Measurements from ENCODE around the gene PARD3B. TPM values are rescaled to one million over a fixed set of nuclear protein-coding genes. Genes with fewer than 3 reads are reported as not detected.

PARD3B gene
- total RNA-seq, 1 donor from 2014 or later: 6.8 TPM

DNA sequence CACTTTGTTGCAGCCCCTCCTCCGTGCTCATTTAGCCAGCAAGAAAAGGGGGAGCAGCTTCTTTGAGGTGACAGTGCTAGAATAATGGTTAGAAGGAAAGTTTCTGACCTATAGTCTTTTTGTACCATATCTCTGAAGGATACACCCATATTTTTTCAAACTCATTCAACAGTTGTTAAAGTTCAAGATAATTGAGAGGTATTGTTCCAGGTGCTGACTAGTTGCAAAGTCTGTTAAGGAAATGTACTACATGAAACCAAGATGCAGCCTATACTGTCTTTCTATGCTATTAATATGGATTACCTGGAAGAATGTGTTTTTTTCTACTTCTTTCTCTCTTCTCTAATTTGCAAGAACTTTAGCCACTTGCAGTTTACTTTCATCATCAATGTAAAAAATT is 495.0 kb downstream of the PARD3B start:
- intact Hi-C loops (cut with DNase I): no loop called here
- DNase-seq: no peak
- no peak for ATAC-seq (ENCODE audit: poor library complexity)

DNA sequence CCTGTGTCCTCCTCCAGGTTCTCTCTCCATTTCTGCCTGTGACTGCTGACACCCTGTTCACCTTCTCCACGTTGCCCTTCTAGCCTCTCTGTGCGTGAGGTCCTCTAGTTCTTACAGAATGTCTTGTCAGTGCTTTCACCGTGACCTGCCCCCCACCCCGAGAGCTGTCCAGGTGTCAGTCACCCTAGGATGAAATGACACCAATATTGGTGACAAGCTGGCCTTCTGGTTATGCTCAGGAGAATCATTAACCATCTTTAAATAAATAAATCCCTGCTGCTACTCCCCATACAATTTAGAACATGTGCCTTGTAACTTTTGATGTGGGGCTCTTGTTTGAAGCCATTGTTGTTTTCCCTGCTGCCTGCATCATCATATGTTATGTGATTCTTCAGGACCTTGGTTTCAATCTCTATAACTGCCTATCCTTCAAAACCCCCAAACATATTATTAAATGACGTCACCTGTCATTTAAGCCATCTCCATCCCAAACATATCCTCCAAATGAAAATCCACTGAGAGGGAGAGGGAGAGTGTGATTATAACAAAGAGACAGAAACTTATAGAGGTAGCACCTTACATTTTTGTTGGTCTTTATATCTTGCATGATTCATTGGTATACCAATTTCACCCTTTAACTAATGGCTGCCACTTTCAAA is 496.3 kb downstream of the PARD3B start:
- intact Hi-C loops (cut with DNase I): no loop called here
- ATAC-seq (ENCODE audit: poor library complexity) (no peak), DNase-seq (no peak)

DNA sequence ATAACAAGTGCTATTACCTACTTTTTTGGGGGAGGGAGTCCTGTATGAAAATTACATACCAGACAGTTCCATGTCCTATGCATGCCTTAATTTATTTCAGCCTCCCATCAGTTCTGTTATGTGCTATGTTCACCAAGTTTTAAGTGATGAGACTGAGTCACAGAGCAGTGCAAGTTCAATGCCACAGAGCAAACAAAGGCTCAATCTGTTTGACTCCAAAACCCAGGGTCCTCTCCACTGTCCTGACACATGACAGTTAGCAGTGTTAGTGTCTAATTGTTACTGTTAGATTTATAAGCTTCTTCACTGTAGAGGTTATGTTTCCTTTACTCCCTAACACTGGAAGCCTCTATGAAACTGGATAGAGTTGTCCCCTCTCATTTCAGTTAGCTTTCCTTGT is 498.0 kb downstream of the PARD3B start:
- DNase-seq: no peak
- intact Hi-C loops (cut with DNase I): no loop called here
- ATAC-seq (ENCODE audit: poor library complexity): no peak

DNA sequence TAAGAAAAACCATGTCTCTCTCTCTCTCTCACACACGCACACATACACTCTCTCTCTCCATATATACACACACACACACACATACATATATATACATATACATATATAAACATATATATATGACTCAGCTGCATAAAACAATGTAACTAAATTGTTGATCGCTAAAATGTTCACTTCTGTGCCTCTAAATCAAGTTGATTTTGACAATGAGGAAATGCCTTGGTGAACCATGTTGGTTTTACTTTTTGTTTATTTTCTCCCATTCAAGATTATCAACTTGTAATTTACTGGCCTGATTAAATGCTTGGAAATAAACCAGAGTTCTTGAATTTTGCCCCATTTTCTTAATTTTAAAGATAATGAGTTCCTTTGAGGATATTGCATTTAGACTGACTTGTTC is 500.4 kb downstream of the PARD3B start:
- ATAC-seq (ENCODE audit: poor library complexity): no peak
- DNase-seq: no peak
- intact Hi-C loops (cut with DNase I): no loop called here

DNA sequence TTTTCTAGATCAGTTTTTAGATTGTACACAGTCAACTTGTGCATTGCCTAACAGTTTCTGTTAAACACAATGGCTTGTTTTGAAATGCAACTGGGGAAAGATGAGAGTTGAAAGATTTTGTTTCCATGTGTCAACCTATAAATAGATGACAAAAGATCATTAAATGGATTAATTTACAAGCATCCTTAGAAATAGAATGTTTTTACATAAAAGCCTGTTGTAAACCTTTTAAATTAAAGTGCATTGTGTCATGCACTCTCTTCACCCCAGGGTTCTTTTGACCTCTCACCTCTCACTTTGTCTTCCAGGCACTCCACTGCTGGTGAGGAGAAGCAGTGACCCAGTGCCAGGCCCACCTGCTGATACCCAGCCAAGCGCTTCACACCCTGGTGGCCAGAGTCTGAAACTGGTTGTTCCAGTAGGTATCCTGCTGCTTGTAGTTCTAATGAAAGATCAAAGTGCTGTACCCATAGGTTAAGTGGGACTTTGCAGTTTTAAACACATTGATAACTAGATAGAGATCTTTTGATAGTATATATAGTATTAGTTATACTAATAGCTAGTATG is 502.1 kb downstream of the PARD3B start:
- intact Hi-C loops (cut with DNase I): no loop called here
- ATAC-seq (ENCODE audit: poor library complexity): no peak
- no peak for DNase-seq

DNA sequence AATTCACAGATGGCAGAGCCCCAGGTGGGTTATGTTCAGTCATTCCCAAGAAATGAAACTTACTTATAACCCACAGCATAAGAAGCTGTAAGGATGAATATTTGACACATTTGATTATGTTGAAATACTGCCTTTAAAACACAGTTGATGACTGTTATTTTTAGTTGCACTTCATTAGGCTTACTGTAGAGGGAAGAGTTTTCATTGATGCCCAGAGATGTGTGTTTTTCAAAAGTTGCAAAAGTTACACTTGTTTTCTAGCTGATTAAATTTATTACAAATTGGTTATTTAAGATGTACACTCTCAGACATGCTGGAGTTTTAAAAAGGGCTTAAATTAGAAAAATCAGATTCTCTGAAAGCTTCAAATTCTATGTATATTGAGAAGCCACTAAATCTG is 506.1 kb downstream of the PARD3B start:
- DNase-seq (no peak), ATAC-seq (ENCODE audit: poor library complexity) (no peak)
- intact Hi-C loops (cut with DNase I): no loop called here

DNA sequence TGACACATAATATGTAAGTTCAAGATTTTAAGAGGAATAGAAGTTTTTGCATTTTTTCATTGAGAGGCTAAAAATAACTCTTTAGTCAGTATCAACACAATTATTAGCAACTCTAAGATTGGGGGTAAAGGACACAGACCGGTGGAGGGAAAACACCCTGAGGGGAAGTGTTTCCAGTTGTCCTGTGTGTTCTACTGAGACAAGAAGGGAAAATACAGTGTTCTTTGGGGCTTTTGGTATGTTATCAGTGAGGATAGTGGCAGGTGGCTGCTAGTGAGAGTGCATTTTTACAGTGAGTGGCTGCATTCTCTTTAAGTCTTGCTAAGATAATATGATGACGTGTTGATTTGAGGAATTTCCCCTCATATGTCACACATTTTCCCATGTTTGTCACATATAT is 507.5 kb downstream of the PARD3B start:
- intact Hi-C loops (cut with DNase I): no loop called here
- DNase-seq: no peak

DNA sequence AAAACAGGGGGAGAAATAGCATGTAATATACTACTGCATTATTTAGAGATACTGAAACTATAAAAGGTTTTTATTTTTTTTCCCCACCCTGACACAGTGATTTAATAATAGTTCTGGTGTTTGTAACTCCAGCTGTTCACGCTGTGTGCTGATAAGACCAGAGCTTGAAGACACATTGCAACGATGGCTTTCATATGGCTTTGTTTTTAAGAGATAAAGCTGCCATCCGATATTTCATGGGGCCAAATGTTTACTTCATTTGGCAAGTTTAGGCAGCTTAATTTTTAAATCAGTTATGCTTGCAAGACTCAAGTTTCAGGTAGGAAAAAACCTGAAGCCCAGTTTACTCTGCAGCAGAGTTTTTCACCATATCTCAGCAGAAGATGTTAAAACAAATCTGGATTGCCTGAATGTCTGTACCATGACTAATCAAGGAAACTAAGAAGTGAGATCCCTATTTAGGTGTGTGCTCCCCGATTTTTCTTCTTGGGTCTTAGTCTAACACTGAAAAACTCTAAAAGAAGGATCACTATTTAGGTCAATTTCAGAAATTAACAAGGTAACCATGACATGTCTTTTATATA is 508.6 kb downstream of the PARD3B start:
- no peak for DNase-seq
- intact Hi-C loops (cut with DNase I): no loop called here
- peak; percentile 68 for ATAC-seq (ENCODE audit: poor library complexity)

More for the DNA sequence above, 507.5 kb downstream of the PARD3B start:
- no peak for ATAC-seq (ENCODE audit: poor library complexity)

DNA sequence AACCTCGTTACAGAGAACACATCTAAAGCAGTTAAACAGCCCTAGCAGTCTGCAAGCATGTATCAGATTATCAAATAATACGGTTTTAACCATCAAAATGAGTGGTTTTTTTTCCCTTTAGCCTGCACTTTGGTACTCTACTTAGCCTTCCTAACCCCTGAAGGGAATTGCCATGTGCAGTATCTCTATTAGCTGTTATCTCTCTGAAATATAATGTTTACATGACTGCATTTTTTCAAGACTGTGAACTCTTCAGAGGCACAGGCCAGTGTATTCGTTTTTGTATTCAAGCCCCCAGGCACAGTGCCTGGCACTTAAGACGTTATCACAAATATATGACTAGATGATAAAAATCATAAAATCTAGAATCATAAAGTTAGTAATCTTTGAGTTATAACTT is 509.5 kb downstream of the PARD3B start:
- ATAC-seq (ENCODE audit: poor library complexity): no peak
- intact Hi-C loops (cut with DNase I): no loop called here
- DNase-seq: no peak

DNA sequence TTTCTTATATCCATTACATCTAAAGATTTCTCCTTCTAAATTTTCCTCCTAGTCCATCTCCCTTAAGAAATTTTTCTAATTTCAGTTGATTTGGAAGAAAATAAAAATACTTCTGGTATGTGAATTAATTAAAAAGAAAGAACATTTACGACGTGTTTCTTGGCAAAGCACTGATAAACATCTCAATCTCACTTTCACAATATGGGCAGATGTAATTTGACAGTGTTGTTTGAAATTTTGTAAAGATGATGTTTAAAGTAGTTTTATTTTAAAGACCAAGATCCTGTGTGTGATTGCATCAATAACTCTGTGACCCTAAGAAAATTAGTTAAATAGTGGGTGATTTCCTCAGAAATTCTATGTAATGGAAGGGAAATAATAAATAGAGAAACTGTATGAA is 510.0 kb downstream of the PARD3B start:
- intact Hi-C loops (cut with DNase I): no loop called here
- no peak for DNase-seq
- ATAC-seq (ENCODE audit: poor library complexity): no peak

DNA sequence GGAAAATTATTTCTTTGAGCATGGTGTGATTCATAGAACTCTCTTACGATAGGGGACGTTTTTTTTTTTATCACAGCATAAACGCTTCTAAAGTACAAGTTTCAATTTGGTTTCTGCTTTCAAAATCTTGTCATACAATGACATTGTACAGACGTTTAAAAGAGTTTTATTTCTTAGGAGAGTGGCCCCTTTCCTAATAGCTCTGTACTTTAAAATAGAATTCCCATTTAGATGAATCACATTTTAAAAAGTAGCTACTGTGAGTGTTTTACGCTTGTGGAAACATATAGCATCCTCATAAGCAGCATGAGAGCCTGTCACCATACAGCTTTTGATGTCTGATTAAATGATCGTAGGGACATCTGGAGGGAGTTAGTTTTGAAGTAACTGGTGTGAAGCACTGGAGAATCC is 510.9 kb downstream of the PARD3B start:
- intact Hi-C loops (cut with DNase I): no loop called here
- DNase-seq (no peak), ATAC-seq (ENCODE audit: poor library complexity) (no peak)

DNA sequence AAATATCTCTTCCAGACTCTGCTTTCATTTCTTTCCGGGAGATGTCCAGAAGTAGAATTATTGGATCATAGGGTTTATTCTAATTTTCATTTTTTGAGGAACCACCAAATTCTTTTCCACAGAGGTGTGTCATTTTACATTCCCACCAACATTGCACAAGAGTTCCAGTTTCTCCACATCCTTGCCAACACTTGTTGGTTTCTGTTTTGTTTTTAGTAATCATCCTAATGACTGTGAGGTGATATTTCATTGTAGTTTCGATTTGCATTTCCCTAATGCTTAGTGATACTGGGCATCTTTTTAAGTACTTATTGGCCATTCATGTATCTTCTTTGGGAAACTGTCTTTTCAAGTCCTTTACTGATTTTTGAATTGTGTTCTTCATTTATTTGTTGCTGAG is 513.1 kb downstream of the PARD3B start:
- intact Hi-C loops (cut with DNase I): no loop called here
- no peak for ATAC-seq (ENCODE audit: poor library complexity)
- no peak for DNase-seq

DNA sequence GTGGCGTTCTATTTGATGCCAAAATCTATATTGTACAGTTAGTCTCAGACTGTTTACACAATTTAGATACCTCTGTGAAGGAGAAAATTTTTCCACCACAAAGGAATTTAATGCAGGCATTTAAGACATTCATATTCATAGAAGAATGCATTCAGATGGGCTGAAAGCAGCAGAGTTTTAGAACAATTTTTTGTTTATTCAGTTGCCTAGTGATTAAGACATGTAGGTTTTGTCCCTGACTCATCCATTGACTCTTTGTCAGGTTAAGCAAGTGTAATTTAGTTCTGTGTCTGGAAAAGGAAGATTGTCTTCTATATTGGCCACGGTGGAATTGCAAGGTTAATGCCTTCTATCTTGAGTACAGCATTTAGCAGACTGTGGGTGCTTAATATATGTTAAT is 515.0 kb downstream of the PARD3B start:
- DNase-seq: no peak
- intact Hi-C loops (cut with DNase I): no loop called here
- ATAC-seq (ENCODE audit: poor library complexity): no peak

DNA sequence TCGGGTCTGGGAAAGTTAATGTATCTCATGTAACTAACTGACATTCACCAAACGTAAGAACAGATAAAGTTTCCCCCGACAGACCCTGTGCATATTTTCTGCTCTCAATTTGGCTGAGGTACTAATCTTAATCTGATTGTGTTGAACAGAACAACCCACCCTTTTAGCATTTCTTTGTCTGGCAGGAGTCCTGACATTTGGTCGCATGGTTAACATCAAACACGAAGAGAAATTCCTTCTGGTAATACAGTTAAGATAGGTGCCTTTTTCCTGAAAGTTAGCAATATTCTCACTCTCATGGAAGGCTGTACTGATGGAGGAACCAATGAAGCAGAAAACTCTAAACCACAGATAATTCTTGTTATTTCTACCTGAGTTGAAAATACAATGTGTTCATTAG is 520.8 kb downstream of the PARD3B start:
- no peak for ATAC-seq (ENCODE audit: poor library complexity)
- intact Hi-C loops (cut with DNase I): no loop called here

DNA sequence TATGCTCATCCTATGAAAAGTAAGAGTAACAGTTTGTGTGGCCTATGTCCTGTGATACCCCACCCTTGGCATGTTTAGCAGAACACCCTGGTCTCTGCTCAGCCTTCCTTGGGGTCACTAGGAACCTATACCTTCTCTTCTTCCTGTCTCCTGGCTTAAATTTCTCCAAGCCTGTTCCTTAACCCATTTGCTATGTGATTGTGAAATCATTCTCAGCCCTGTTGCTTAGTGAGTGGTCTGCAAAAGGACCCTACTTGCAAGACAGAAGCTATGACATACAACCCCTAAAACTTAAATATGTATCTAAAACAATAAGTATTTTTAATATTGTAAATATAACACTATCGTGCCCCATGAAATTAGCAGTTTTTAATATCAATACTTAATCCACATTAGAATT is 524.7 kb downstream of the PARD3B start:
- DNase-seq: no peak
- intact Hi-C loops (cut with DNase I): no loop called here
- no peak for ATAC-seq (ENCODE audit: poor library complexity)

More for the DNA sequence above, 520.8 kb downstream of the PARD3B start:
- DNase-seq: no peak

DNA sequence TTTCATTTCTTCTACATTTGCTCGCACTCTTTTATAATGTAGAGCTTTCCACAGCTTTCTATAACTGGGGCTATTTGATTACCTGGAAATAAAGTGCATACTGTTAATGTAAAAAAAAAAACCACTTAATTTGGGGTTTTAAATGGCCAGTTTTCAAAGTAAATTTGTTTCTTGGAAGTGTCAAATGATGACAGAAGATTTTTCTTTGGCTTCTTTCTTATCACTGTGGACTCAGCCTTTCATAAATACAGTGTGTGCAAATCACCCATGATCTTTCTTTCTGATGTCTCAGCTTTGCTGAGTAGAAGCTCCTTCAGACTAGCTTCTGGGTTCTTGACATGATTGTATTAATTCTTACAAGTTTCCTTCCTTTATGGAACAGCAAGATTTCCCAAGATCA is 525.6 kb downstream of the PARD3B start:
- intact Hi-C loops (cut with DNase I): no loop called here
- DNase-seq (no peak), ATAC-seq (ENCODE audit: poor library complexity) (no peak)

DNA sequence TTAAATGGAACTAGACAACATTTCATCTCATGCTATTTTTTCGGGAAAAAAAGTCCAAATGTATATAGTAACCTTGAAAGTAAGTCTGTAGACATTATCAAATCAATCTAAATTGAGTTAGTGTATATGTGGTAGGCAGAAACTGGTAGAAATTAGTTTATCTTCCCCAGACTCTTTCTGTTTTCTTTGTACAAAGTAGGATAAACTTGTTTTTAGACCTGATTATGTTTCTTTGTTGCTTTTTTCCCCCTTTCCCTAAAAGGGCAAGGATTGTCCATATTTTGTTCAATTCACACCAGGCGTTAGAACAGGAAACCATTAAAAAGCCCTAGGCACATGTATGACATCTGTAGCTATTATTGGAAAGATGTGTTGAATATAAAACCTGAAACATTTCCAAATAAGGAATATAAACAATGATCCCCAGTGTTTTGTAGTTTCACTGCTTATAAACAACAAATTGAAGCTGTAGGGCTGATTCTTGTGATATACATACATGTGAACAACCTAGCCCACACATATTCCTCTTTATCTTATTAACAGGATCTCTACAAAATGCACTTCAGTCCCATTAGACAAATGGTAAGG is 528.3 kb downstream of the PARD3B start:
- DNase-seq (no peak), ATAC-seq (ENCODE audit: poor library complexity) (no peak)
- intact Hi-C loops (cut with DNase I): no loop called here

DNA sequence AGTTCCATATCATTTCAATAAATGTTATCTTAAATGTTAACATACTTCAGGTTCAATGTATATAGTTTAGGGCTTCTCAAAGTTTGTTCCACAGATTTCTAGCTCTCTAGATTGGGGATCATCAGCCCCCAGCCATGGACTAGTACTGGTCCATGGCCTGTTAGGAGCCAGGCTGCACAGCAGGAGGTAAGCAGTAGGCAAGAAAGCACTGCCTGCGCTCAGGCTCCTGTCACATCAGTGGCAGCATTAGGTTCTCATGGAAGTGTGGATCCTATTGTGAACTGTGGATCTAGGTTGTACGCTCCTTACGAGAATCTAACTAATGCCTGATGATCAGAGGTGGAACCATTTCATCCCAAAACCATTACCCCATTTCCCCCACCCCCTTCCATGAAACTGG is 531.1 kb downstream of the PARD3B start:
- DNase-seq: no peak
- no peak for ATAC-seq (ENCODE audit: poor library complexity)
- intact Hi-C loops (cut with DNase I): no loop called here

DNA sequence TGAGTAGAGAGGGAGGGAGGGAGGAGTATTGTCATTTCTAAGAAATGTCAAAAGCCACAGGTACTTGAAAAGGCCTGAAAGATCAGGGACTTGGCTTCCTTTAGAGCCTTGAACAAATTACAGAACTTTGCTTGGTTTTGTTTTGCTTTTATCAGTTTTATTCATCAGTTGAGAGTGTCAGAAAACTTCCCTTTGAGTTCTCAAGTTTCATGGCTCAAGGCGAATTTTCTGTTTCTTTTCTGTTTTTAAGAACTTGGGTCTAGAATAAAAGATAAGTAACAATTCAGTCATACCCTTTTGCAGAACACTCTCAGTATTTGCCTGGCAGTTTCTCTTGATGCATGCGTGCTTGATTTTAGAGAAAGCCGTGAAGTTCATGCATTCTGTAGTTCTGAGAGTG is 531.9 kb downstream of the PARD3B start:
- intact Hi-C loops (cut with DNase I): no loop called here
- DNase-seq (no peak), ATAC-seq (ENCODE audit: poor library complexity) (no peak)

DNA sequence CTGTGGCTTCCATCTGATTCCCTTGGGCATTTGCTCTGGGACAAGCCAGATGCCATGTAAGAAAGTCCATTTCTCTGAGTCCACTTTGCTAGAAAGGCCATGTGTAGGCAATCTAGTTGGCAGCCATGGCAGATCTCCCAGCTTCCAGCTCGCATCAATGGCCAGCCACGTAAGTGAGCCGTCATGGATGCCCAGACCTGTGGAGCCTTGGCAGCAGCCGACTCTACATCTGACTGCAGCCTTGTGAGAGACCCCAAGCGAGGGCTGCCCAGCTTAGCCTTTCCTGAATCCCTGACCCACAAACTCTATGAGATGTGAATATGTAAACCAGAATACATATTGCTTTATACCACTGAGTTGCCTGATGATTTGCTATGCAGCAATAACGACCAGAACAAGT is 533.5 kb downstream of the PARD3B start:
- ATAC-seq (ENCODE audit: poor library complexity) (no peak), DNase-seq (no peak)
- intact Hi-C loops (cut with DNase I): no loop called here
